Activated CD4-positive, alpha-beta memory T cell treated with anti-CD3 and anti-CD28 coated beads for 36 hours (primary cell): ENCODE measurements around the gene NTM. TPM values are rescaled to one million over a fixed set of nuclear protein-coding genes. Genes with fewer than 3 reads are reported as not detected.

ENCODE experiments used
- CTCF ChIA-PET: fragments of 350-600 bp; sonication (Branson Sonifier 250); formaldehyde crosslinking; loops from one replicate; lab custom pipeline; 2021; ENCODE audit warnings: antibody characterized with exemption, inconsistent platforms; lab: Charles Lee
- POLR2A ChIA-PET: fragments of 350-600 bp; sonication (Branson Sonifier 250); formaldehyde crosslinking; loops from one replicate; lab custom pipeline; 2021; ENCODE audit warnings: antibody characterized with exemption; lab: Charles Lee
- DNase-seq: peaks from one replicate; pipeline ENCODE4 v3.0.0-alpha.2; 2020
- H3K27ac Mint-ChIP-seq: one replicate; pipeline ENCODE4 v1.8.0; 2021; ENCODE audit warnings: mixed read lengths
- H3K27me3 Mint-ChIP-seq: one replicate; pipeline ENCODE4 v1.8.0; 2021; ENCODE audit warnings: mixed read lengths
- H3K36me3 Mint-ChIP-seq: one replicate; pipeline ENCODE4 v1.8.0; 2021; ENCODE audit warnings: mixed read lengths
- H3K4me1 Mint-ChIP-seq: one replicate; pipeline ENCODE4 v1.8.0; 2021; ENCODE audit warnings: low read depth, mixed read lengths
- H3K4me3 Mint-ChIP-seq: one replicate; pipeline ENCODE4 v1.8.0; 2021; ENCODE audit warnings: mild to moderate bottlenecking, mixed read lengths
- H3K9me3 Mint-ChIP-seq: one replicate; pipeline ENCODE4 v1.8.0; 2021; ENCODE audit warnings: mixed read lengths
- intact Hi-C: fragments of 100-400 bp; cut with micrococcal nuclease; formaldehyde crosslinking; loops from one replicate; pipeline ENCODE4 v1.15.1; 2023
- total RNA-seq, 2 experiments: library from RNA; stranded (reverse); gene quantifications; one replicate each; pipeline ENCODE4 v1.2.3, GENCODE V29; 2021

The NTM gene
- total RNA-seq, 2 experiments from 2014 or later: not detected

- Mint-ChIP-seq H3K27me3 (no peaks in the 10 kb centered on the region), H3K9me3 (no peaks in the 10 kb centered on the region), H3K27ac (no peak overlapping the region), H3K36me3 (no peaks in the 10 kb centered on the region), H3K4me3 (no peak overlapping the region), H3K4me1 (no peaks in the 10 kb centered on the region)
- intact Hi-C loops: no loop called here
- ChIA-PET CTCF (no interaction called here), POLR2A (no interaction called here)
- DNase-seq: no peak
Measured at GRCh38 chr11:131536159-131536558, 165.7 kb downstream of the NTM start.

- ChIA-PET POLR2A (no interaction called here), CTCF (no interaction called here)
- H3K27ac Mint-ChIP-seq: no peak overlapping the region
- intact Hi-C loops: no loop called here
- no peaks in the 10 kb centered on the region for H3K36me3 Mint-ChIP-seq
- no peak for DNase-seq
- H3K4me1 Mint-ChIP-seq: no peaks in the 10 kb centered on the region
- no peaks in the 10 kb centered on the region for H3K9me3 Mint-ChIP-seq
- H3K27me3 Mint-ChIP-seq: no peaks in the 10 kb centered on the region
- H3K4me3 Mint-ChIP-seq: no peak overlapping the region
Measured at GRCh38 chr11:131537196-131537595, 166.8 kb downstream of the NTM start.

- no peak overlapping the region for H3K27ac Mint-ChIP-seq
- no peak overlapping the region for H3K4me3 Mint-ChIP-seq
- H3K36me3 Mint-ChIP-seq: no peaks in the 10 kb centered on the region
- ChIA-PET POLR2A (no interaction called here), CTCF (no interaction called here)
- no peaks in the 10 kb centered on the region for H3K9me3 Mint-ChIP-seq
- no peaks in the 10 kb centered on the region for H3K4me1 Mint-ChIP-seq
- DNase-seq: no peak
- H3K27me3 Mint-ChIP-seq: no peaks in the 10 kb centered on the region
- intact Hi-C loops: no loop called here
Measured at GRCh38 chr11:131537748-131538147, 167.3 kb downstream of the NTM start.

- Mint-ChIP-seq H3K36me3 (no peaks in the 10 kb centered on the region), H3K4me3 (no peak overlapping the region), H3K9me3 (no peaks in the 10 kb centered on the region), H3K27ac (no peak overlapping the region), H3K27me3 (no peaks in the 10 kb centered on the region), H3K4me1 (no peaks in the 10 kb centered on the region)
- intact Hi-C loops: no loop called here
- POLR2A ChIA-PET: no interaction called here
- DNase-seq: no peak
- CTCF ChIA-PET: no interaction called here
Measured at GRCh38 chr11:131538322-131538721, 167.9 kb downstream of the NTM start.

- no peak overlapping the region for H3K4me3 Mint-ChIP-seq
- ChIA-PET POLR2A (no interaction called here), CTCF (no interaction called here)
- no peaks in the 10 kb centered on the region for H3K36me3 Mint-ChIP-seq
- DNase-seq: no peak
- H3K4me1 Mint-ChIP-seq: no peaks in the 10 kb centered on the region
- H3K27ac Mint-ChIP-seq: no peak overlapping the region
- intact Hi-C loops: no loop called here
- H3K27me3 Mint-ChIP-seq: peaks cover 1% of the 10 kb centered on the region
- no peaks in the 10 kb centered on the region for H3K9me3 Mint-ChIP-seq
Measured at GRCh38 chr11:131540676-131541075, 170.3 kb downstream of the NTM start.

- ChIA-PET POLR2A (no interaction called here), CTCF (no interaction called here)
- DNase-seq: no peak
- H3K27ac Mint-ChIP-seq: no peak overlapping the region
- no peaks in the 10 kb centered on the region for H3K9me3 Mint-ChIP-seq
- no peaks in the 10 kb centered on the region for H3K4me1 Mint-ChIP-seq
- intact Hi-C loops: no loop called here
- no peaks in the 10 kb centered on the region for H3K36me3 Mint-ChIP-seq
- H3K27me3 Mint-ChIP-seq: peaks cover 1% of the 10 kb centered on the region
- no peak overlapping the region for H3K4me3 Mint-ChIP-seq
Measured at GRCh38 chr11:131543389-131544025, 173.1 kb downstream of the NTM start.

GRCh38 chr11:131544591-131544990, 174.2 kb downstream of the NTM start:
- POLR2A ChIA-PET: no interaction called here
- CTCF ChIA-PET: no interaction called here

GRCh38 chr11:131546218-131546895, 175.9 kb downstream of the NTM start:
- H3K27me3 Mint-ChIP-seq: peaks cover 1% of the 10 kb centered on the region
- H3K9me3 Mint-ChIP-seq: peaks cover 3% of the 10 kb centered on the region
- no peaks in the 10 kb centered on the region for H3K4me1 Mint-ChIP-seq
- DNase-seq: no peak
- no peak overlapping the region for H3K4me3 Mint-ChIP-seq
- intact Hi-C loops: no loop called here
- H3K27ac Mint-ChIP-seq: no peak overlapping the region
- CTCF ChIA-PET: no interaction called here
- POLR2A ChIA-PET: no interaction called here
- no peaks in the 10 kb centered on the region for H3K36me3 Mint-ChIP-seq

More at GRCh38 chr11:131544591-131544990, 174.2 kb downstream of the NTM start:
- intact Hi-C loops: no loop called here
- H3K9me3 Mint-ChIP-seq: peaks cover under 1% of the 10 kb centered on the region
- DNase-seq: no peak
- H3K27ac Mint-ChIP-seq: no peak overlapping the region
- peaks cover 1% of the 10 kb centered on the region for H3K27me3 Mint-ChIP-seq
- no peak overlapping the region for H3K4me3 Mint-ChIP-seq
- H3K4me1 Mint-ChIP-seq: no peaks in the 10 kb centered on the region
- H3K36me3 Mint-ChIP-seq: no peaks in the 10 kb centered on the region

- no peaks in the 10 kb centered on the region for H3K4me1 Mint-ChIP-seq
- ChIA-PET CTCF (no interaction called here), POLR2A (no interaction called here)
- H3K27ac Mint-ChIP-seq: no peak overlapping the region
- intact Hi-C loops: no loop called here
- peaks cover 1% of the 10 kb centered on the region for H3K27me3 Mint-ChIP-seq
- no peak for DNase-seq
- H3K4me3 Mint-ChIP-seq: no peak overlapping the region
- H3K9me3 Mint-ChIP-seq: peaks cover 3% of the 10 kb centered on the region
- no peaks in the 10 kb centered on the region for H3K36me3 Mint-ChIP-seq
Measured at GRCh38 chr11:131549099-131549498, 178.7 kb downstream of the NTM start.

GRCh38 chr11:131549770-131550169, 179.4 kb downstream of the NTM start:
- no peak overlapping the region for H3K27ac Mint-ChIP-seq
- POLR2A ChIA-PET: no interaction called here

GRCh38 chr11:131560287-131560686, 189.9 kb downstream of the NTM start:
- POLR2A ChIA-PET: no interaction called here
- intact Hi-C loops: no loop called here
- Mint-ChIP-seq H3K4me1 (no peaks in the 10 kb centered on the region), H3K4me3 (no peak overlapping the region), H3K9me3 (peaks cover 2% of the 10 kb centered on the region), H3K27ac (no peak overlapping the region), H3K27me3 (no peaks in the 10 kb centered on the region), H3K36me3 (no peaks in the 10 kb centered on the region)
- DNase-seq: no peak
- CTCF ChIA-PET: no interaction called here

More at GRCh38 chr11:131549770-131550169, 179.4 kb downstream of the NTM start:
- Mint-ChIP-seq H3K36me3 (no peaks in the 10 kb centered on the region), H3K4me3 (no peak overlapping the region), H3K9me3 (peaks cover 3% of the 10 kb centered on the region), H3K27me3 (peaks cover 1% of the 10 kb centered on the region), H3K4me1 (no peaks in the 10 kb centered on the region)
- no peak for DNase-seq
- intact Hi-C loops: no loop called here
- CTCF ChIA-PET: no interaction called here

- ChIA-PET CTCF (no interaction called here), POLR2A (no interaction called here)
- no peak overlapping the region for H3K4me3 Mint-ChIP-seq
- intact Hi-C loops: no loop called here
- no peaks in the 10 kb centered on the region for H3K36me3 Mint-ChIP-seq
- H3K27me3 Mint-ChIP-seq: no peaks in the 10 kb centered on the region
- H3K9me3 Mint-ChIP-seq: peaks cover 2% of the 10 kb centered on the region
- no peak overlapping the region for H3K27ac Mint-ChIP-seq
- no peaks in the 10 kb centered on the region for H3K4me1 Mint-ChIP-seq
- DNase-seq: no peak
Measured at GRCh38 chr11:131561501-131561900, 191.1 kb downstream of the NTM start.

- DNase-seq: no peak
- H3K27me3 Mint-ChIP-seq: no peaks in the 10 kb centered on the region
- intact Hi-C loops: no loop called here
- H3K4me1 Mint-ChIP-seq: no peaks in the 10 kb centered on the region
- ChIA-PET CTCF (no interaction called here), POLR2A (no interaction called here)
- H3K36me3 Mint-ChIP-seq: no peaks in the 10 kb centered on the region
- no peak overlapping the region for H3K27ac Mint-ChIP-seq
- no peak overlapping the region for H3K4me3 Mint-ChIP-seq
- peaks cover 2% of the 10 kb centered on the region for H3K9me3 Mint-ChIP-seq
Measured at GRCh38 chr11:131561972-131562371, 191.6 kb downstream of the NTM start.
